Transverse colon (tissue), 4 donors: ENCODE data around the gene NUDT8.

Experiments
- EP300 ChIP-seq: sonication (generic); formaldehyde crosslinking; IDR thresholded peaks from one replicate; pipeline ENCODE4 v1.6.1; 2017; ENCODE audit warnings: antibody characterized with exemption, low read depth
- POLR2A ChIP-seq: fragments of 450-650 bp; IDR thresholded peaks from one replicate; pipeline ENCODE4 v1.6.1; 2016; ENCODE audit warnings: antibody characterized with exemption, mild to moderate bottlenecking, moderate library complexity
- POLR2AphosphoS5 ChIP-seq, 3 donors: sonication (generic); formaldehyde crosslinking; IDR thresholded peaks; one replicate each; pipeline ENCODE4 v1.6.1; 2016; ENCODE audit warnings: antibody characterized with exemption in 3 of 3
- TF ChIP-seq, protein P1 (sequence below), 5 experiments: fragments of 200-600 bp in 3 of 5; fragments of 450-650 bp in 2 of 5; sonication (generic) in 3 of 5; IDR thresholded peaks; 1 replicate in 2 of 5; 2 replicates in 3 of 5; pipeline ENCODE4 v1.5.1; 2016 to 2017; ENCODE audit warnings: antibody characterized with exemption in 5 of 5, inconsistent platforms in 3 of 5, mild to moderate bottlenecking in 2 of 5, moderate library complexity in 1 of 5

DNA sequence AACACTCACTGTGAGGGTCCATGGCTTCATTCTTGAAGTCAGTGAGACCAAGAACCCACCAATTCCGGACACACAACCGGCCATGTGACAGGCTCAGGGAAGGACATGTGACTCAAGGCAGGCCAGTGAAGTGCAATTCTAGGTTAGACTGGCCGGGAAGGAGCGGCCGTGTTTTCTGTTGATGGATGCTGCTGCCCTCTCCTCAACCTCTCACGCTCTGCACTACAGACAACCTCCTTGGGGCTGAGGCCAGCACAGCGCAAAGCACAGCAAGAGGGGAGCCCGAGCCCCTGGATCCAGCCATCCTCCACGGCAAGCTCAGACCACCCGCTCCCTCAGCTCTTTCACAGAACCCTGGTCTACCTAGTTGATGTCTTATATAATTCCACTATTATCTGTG, 2.8 kb downstream of the NUDT8 start:
- TF ChIP-seq EP300 (no peak), POLR2A (no peak), POLR2AphosphoS5 (IDR thresholded peaks at IDR 0.05) (no peak)
- TF ChIP-seq, protein P1, sequence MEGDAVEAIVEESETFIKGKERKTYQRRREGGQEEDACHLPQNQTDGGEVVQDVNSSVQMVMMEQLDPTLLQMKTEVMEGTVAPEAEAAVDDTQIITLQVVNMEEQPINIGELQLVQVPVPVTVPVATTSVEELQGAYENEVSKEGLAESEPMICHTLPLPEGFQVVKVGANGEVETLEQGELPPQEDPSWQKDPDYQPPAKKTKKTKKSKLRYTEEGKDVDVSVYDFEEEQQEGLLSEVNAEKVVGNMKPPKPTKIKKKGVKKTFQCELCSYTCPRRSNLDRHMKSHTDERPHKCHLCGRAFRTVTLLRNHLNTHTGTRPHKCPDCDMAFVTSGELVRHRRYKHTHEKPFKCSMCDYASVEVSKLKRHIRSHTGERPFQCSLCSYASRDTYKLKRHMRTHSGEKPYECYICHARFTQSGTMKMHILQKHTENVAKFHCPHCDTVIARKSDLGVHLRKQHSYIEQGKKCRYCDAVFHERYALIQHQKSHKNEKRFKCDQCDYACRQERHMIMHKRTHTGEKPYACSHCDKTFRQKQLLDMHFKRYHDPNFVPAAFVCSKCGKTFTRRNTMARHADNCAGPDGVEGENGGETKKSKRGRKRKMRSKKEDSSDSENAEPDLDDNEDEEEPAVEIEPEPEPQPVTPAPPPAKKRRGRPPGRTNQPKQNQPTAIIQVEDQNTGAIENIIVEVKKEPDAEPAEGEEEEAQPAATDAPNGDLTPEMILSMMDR (IDR thresholded peaks at IDR 0.05) = no peak
